WTC11 (cell line): ENCODE measurements around the gene FBXO21. TPM values are rescaled to one million over a fixed set of nuclear protein-coding genes. Genes with fewer than 3 reads are reported as not detected.

ENCODE experiments used
- ATAC-seq: fragments of 200-7000 bp; cut with Tn5 transposase; 2 replicates; pipeline ENCODE4 v1.10.0; 2021; ENCODE audit warnings: mild to moderate bottlenecking, moderate library complexity
- CTCF ChIA-PET: fragments of 300-600 bp; sonication (Branson Sonifier 250); formaldehyde crosslinking; loops from one replicate; lab custom pipeline; 2021; ENCODE audit warnings: antibody characterized with exemption; lab: Charles Lee
- POLR2A ChIA-PET: fragments of 350-600 bp; sonication (Branson Sonifier 250); formaldehyde crosslinking; loops from one replicate; lab custom pipeline; 2021; ENCODE audit warnings: antibody characterized with exemption; lab: Charles Lee
- DNase-seq: peaks from one replicate; pipeline ENCODE4 v3.0.0; 2021; ENCODE audit warnings: low spot score
- H3K27ac Mint-ChIP-seq: 2 replicates; pipeline ENCODE4 v1.8.0; 2021; ENCODE audit warnings: mixed read lengths
- H3K27me3 Mint-ChIP-seq: 2 replicates; pipeline ENCODE4 v1.8.0; 2021; ENCODE audit warnings: low read depth, mild to moderate bottlenecking, moderate library complexity, mixed read lengths
- H3K36me3 Mint-ChIP-seq: 2 replicates; pipeline ENCODE4 v1.8.0; 2021; ENCODE audit warnings: mixed read lengths
- H3K4me1 Mint-ChIP-seq: 2 replicates; pipeline ENCODE4 v1.8.0; 2022; ENCODE audit warnings: mixed read lengths
- H3K4me3 Mint-ChIP-seq: 2 replicates; pipeline ENCODE4 v1.8.0; 2021; ENCODE audit warnings: mild to moderate bottlenecking, moderate library complexity, mixed read lengths
- H3K9me3 Mint-ChIP-seq: 2 replicates; pipeline ENCODE4 v1.8.0; 2021; ENCODE audit warnings: mixed read lengths
- CBFB ChIP-seq: sonication (generic); formaldehyde crosslinking; IDR thresholded peaks from 2 replicates; pipeline ENCODE4 v1.8.1; 2022; ENCODE audit warnings: mild to moderate bottlenecking, low read depth, missing genetic modification reagents
- CDX4 ChIP-seq: fragments of 250-450 bp; sonication (Bioruptor Pico); IDR thresholded peaks from 2 replicates; pipeline ENCODE4 v1.9.0; 2021; ENCODE audit warnings: moderate library complexity, mild to moderate bottlenecking, inconsistent platforms, borderline replicate concordance
- CREM ChIP-seq: sonication (generic); formaldehyde crosslinking; IDR thresholded peaks from 2 replicates; pipeline ENCODE4 v1.8.1; 2022; ENCODE audit warnings: mild to moderate bottlenecking, missing genetic modification reagents, moderate library complexity
- ELF4 ChIP-seq: sonication (generic); formaldehyde crosslinking; IDR thresholded peaks from 2 replicates; pipeline ENCODE4 v1.8.1; 2022; ENCODE audit warnings: low read depth, mild to moderate bottlenecking, moderate library complexity, missing genetic modification reagents
- EMX1 ChIP-seq: fragments of 250-450 bp; sonication (Bioruptor Pico); IDR thresholded peaks from 2 replicates; pipeline ENCODE4 v1.8.0; 2021; ENCODE audit warnings: mild to moderate bottlenecking
- ETV6 ChIP-seq: sonication (generic); formaldehyde crosslinking; IDR thresholded peaks from 2 replicates; pipeline ENCODE4 v1.8.1; 2022; ENCODE audit warnings: mild to moderate bottlenecking, missing genetic modification reagents
- FOXP1 ChIP-seq: sonication (generic); formaldehyde crosslinking; IDR thresholded peaks from 2 replicates; pipeline ENCODE4 v1.8.0; 2022; ENCODE audit warnings: missing genetic modification reagents, mild to moderate bottlenecking, moderate library complexity, borderline replicate concordance
- GTF2I ChIP-seq: fragments of 250-450 bp; sonication (Bioruptor Pico); conservative IDR thresholded peaks from 2 replicates; pipeline ENCODE4 v1.4.0; 2021; ENCODE audit warnings: mild to moderate bottlenecking
- KAT7 ChIP-seq: sonication (generic); formaldehyde crosslinking; IDR thresholded peaks from 2 replicates; pipeline ENCODE4 v1.8.1; 2023; ENCODE audit warnings: missing genetic modification reagents, mild to moderate bottlenecking, borderline replicate concordance
- MLX ChIP-seq: sonication (generic); formaldehyde crosslinking; IDR thresholded peaks from 2 replicates; pipeline ENCODE4 v1.8.1; 2023; ENCODE audit warnings: mild to moderate bottlenecking, missing genetic modification reagents, moderate library complexity
- NFYB ChIP-seq: sonication (generic); formaldehyde crosslinking; conservative IDR thresholded peaks from 2 replicates; pipeline ENCODE4 v1.8.0; 2022; ENCODE audit warnings: low read depth, missing genetic modification reagents
- RELA ChIP-seq: sonication (generic); formaldehyde crosslinking; IDR thresholded peaks from 2 replicates; pipeline ENCODE4 v1.8.1; 2022; ENCODE audit warnings: missing genetic modification reagents, mild to moderate bottlenecking, borderline replicate concordance
- SMAD3 ChIP-seq: sonication (generic); formaldehyde crosslinking; IDR thresholded peaks from 2 replicates; pipeline ENCODE4 v1.8.0; 2022; ENCODE audit warnings: missing genetic modification reagents, mild to moderate bottlenecking, borderline replicate concordance
- USF1 ChIP-seq: sonication (generic); formaldehyde crosslinking; IDR thresholded peaks from 2 replicates; pipeline ENCODE4 v1.8.0; 2022; ENCODE audit warnings: mild to moderate bottlenecking, missing genetic modification reagents
- ZBTB21 ChIP-seq: sonication (generic); formaldehyde crosslinking; IDR thresholded peaks from 2 replicates; pipeline ENCODE4 v1.8.1; 2023; ENCODE audit warnings: mild to moderate bottlenecking, missing genetic modification reagents, borderline replicate concordance
- ZNF121 ChIP-seq: sonication (generic); formaldehyde crosslinking; IDR thresholded peaks from 2 replicates; pipeline ENCODE4 v1.8.0; 2023; ENCODE audit warnings: missing genetic modification reagents
- ZNF138 ChIP-seq: sonication (generic); formaldehyde crosslinking; conservative IDR thresholded peaks from 2 replicates; pipeline ENCODE4 v1.8.1; 2022; ENCODE audit warnings: mild to moderate bottlenecking, moderate library complexity, missing genetic modification reagents
- ZNF263 ChIP-seq: sonication (generic); formaldehyde crosslinking; IDR thresholded peaks from 2 replicates; pipeline ENCODE4 v1.8.1; 2022; ENCODE audit warnings: low read depth, mild to moderate bottlenecking, moderate library complexity, missing genetic modification reagents
- ZNF317 ChIP-seq: sonication (generic); formaldehyde crosslinking; IDR thresholded peaks from 2 replicates; pipeline ENCODE4 v1.8.1; 2023; ENCODE audit warnings: low read depth, mild to moderate bottlenecking, moderate library complexity, missing genetic modification reagents, borderline replicate concordance
- total RNA-seq: library from RNA; stranded (reverse); gene quantifications from 3 replicates; pipeline ENCODE4 v1.2.3, GENCODE V29; 2021
- TF ChIP-seq, protein P1 (sequence below): sonication (generic); formaldehyde crosslinking; IDR thresholded peaks from 2 replicates; pipeline ENCODE4 v1.8.1; 2022; ENCODE audit warnings: mild to moderate bottlenecking, moderate library complexity, missing genetic modification reagents
- TF ChIP-seq, protein P2 (sequence below): fragments of 250-450 bp; sonication (Bioruptor Pico); conservative IDR thresholded peaks from 2 replicates; pipeline ENCODE4 v1.9.0; 2021; ENCODE audit warnings: mild to moderate bottlenecking
- TF ChIP-seq, protein P3 (sequence below): sonication (generic); formaldehyde crosslinking; IDR thresholded peaks from 2 replicates; pipeline ENCODE4 v1.8.0; 2023; ENCODE audit warnings: missing genetic modification reagents
- TF ChIP-seq, protein P4 (sequence below): sonication (generic); formaldehyde crosslinking; conservative IDR thresholded peaks from 2 replicates; pipeline ENCODE4 v1.8.1; 2022; ENCODE audit warnings: mild to moderate bottlenecking, missing genetic modification reagents
- TF ChIP-seq, protein P5 (sequence below): sonication (generic); formaldehyde crosslinking; IDR thresholded peaks from 2 replicates; pipeline ENCODE4 v1.8.1; 2023; ENCODE audit warnings: mild to moderate bottlenecking, missing genetic modification reagents, borderline replicate concordance

FBXO21 gene
- total RNA-seq, 1 experiment from 2014 or later: 60.3 TPM

GRCh38 chr12:117172168-117172567 lies 18.1 kb downstream of the FBXO21 start:
- Mint-ChIP-seq H3K27ac (no peak overlapping the region), H3K36me3 (peaks cover 84% of the 10 kb centered on the region), H3K4me1 (no peaks in the 10 kb centered on the region), H3K9me3 (no peaks in the 10 kb centered on the region), H3K4me3 (no peak overlapping the region), H3K27me3 (no peaks in the 10 kb centered on the region)
- ChIA-PET CTCF (interaction anchor here (0.9 kb wide), 1 partner anchor 22 kb away, joined by 3 read pairs; no protein-coding TSS in a partner anchor), POLR2A (no interaction called here)
- TF ChIP-seq, protein P1, sequence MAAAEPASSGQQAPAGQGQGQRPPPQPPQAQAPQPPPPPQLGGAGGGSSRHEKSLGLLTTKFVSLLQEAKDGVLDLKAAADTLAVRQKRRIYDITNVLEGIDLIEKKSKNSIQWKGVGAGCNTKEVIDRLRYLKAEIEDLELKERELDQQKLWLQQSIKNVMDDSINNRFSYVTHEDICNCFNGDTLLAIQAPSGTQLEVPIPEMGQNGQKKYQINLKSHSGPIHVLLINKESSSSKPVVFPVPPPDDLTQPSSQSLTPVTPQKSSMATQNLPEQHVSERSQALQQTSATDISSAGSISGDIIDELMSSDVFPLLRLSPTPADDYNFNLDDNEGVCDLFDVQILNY (CRISPR knock-in tag): no peak
- no peak for TF ChIP-seq CDX4 (CRISPR knock-in tag)
- TF ChIP-seq GTF2I (CRISPR knock-in tag): no peak
- TF ChIP-seq CBFB (CRISPR knock-in tag): no peak
- no peak for TF ChIP-seq ZNF263
- TF ChIP-seq, protein P2, sequence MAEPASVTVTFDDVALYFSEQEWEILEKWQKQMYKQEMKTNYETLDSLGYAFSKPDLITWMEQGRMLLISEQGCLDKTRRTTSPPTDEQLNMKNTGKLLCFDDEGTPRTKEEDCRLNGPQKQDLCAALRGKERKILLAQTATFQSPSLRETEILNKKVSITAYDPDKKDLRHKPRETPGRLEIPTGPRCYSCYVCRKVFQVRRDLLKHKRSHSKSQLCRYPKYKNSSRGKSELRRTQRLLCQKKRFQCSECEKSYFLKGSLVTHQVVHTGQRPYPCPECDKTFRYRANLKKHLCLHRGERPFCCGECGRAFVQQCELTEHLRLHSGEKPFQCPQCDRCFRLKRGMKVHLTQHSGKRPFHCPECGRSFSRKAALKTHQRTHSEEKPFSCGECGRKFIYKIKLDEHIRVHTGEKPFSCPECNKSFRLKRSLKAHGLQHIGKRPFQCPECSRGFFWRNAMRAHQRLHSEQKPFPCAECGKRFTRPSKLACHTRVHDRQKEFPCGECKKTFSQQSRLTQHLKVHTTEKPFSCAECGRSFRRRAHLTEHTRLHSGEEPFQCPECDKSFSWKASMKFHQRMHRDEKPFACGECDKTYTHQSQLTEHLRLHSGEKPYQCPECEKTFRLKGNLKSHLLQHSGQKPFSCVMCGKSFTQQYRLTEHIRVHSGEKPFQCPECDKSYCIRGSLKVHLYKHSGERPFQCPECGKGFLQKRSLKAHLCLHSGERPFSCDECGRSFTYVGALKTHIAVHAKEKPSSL (CRISPR knock-in tag): no peak
- TF ChIP-seq RELA (CRISPR knock-in tag): no peak
- TF ChIP-seq ZNF317 (CRISPR knock-in tag): no peak
- TF ChIP-seq ZNF121 (CRISPR knock-in tag): no peak
- TF ChIP-seq KAT7: no peak
- TF ChIP-seq ZNF138 (CRISPR knock-in tag): no peak
- TF ChIP-seq, protein P3, sequence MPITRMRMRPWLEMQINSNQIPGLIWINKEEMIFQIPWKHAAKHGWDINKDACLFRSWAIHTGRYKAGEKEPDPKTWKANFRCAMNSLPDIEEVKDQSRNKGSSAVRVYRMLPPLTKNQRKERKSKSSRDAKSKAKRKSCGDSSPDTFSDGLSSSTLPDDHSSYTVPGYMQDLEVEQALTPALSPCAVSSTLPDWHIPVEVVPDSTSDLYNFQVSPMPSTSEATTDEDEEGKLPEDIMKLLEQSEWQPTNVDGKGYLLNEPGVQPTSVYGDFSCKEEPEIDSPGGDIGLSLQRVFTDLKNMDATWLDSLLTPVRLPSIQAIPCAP (CRISPR knock-in tag): no peak
- TF ChIP-seq, protein P4, sequence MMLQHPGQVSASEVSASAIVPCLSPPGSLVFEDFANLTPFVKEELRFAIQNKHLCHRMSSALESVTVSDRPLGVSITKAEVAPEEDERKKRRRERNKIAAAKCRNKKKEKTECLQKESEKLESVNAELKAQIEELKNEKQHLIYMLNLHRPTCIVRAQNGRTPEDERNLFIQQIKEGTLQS: no peak
- TF ChIP-seq CREM: no peak
- no peak for TF ChIP-seq NFYB (CRISPR knock-in tag)
- TF ChIP-seq USF1 (CRISPR knock-in tag): no peak
- TF ChIP-seq EMX1: no peak
- no peak for TF ChIP-seq ETV6 (CRISPR knock-in tag)
- ATAC-seq (no peak), DNase-seq (no peak)

DNA sequence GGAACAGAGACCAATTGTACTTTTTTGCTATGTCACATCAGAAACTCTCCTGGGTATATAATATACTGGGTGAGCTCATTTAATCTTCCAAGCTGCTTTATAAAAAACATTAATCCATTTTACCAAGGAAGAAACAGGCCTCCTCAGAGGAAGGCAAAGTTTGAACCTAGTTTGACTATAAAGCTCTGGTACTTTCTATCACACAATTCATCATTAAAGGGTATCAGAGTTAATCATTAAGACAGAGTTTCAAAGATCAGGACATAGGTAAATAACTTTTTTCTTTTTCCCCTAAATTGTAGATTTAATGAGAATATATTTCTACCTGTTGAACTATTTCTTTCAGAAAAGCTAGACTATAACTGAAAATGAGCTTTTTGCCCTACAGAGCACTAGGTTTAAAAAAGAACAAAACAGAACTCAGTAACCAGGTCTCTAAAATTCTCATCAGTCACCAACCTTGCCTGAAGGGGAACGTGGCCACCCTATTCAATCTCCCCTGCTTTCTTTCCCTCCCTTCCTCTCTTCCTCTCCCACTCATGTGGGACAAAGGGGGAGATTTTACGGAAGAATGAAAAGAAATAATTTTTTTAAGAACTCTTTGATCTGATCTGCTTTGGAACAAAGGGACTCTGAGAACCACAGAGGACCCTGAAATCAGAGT lies 18.6 kb downstream of the FBXO21 start:
- Mint-ChIP-seq H3K27me3 (no peaks in the 10 kb centered on the region), H3K27ac (no peak overlapping the region), H3K36me3 (peaks cover 86% of the 10 kb centered on the region), H3K9me3 (no peaks in the 10 kb centered on the region), H3K4me1 (no peaks in the 10 kb centered on the region), H3K4me3 (no peak overlapping the region)
- DNase-seq (no peak), ATAC-seq (no peak)
- ChIA-PET POLR2A (no interaction called here), CTCF (interaction anchor here (0.9 kb wide), 1 partner anchor 21 kb away, joined by 3 read pairs; no protein-coding TSS in a partner anchor)
- TF ChIP-seq ZBTB21 (CRISPR knock-in tag) (no peak), FOXP1 (CRISPR knock-in tag) (no peak), SMAD3 (CRISPR knock-in tag) (no peak), MLX (CRISPR knock-in tag) (no peak), ELF4 (CRISPR knock-in tag) (no peak), NFYB (CRISPR knock-in tag) (no peak)
- TF ChIP-seq, protein P5, sequence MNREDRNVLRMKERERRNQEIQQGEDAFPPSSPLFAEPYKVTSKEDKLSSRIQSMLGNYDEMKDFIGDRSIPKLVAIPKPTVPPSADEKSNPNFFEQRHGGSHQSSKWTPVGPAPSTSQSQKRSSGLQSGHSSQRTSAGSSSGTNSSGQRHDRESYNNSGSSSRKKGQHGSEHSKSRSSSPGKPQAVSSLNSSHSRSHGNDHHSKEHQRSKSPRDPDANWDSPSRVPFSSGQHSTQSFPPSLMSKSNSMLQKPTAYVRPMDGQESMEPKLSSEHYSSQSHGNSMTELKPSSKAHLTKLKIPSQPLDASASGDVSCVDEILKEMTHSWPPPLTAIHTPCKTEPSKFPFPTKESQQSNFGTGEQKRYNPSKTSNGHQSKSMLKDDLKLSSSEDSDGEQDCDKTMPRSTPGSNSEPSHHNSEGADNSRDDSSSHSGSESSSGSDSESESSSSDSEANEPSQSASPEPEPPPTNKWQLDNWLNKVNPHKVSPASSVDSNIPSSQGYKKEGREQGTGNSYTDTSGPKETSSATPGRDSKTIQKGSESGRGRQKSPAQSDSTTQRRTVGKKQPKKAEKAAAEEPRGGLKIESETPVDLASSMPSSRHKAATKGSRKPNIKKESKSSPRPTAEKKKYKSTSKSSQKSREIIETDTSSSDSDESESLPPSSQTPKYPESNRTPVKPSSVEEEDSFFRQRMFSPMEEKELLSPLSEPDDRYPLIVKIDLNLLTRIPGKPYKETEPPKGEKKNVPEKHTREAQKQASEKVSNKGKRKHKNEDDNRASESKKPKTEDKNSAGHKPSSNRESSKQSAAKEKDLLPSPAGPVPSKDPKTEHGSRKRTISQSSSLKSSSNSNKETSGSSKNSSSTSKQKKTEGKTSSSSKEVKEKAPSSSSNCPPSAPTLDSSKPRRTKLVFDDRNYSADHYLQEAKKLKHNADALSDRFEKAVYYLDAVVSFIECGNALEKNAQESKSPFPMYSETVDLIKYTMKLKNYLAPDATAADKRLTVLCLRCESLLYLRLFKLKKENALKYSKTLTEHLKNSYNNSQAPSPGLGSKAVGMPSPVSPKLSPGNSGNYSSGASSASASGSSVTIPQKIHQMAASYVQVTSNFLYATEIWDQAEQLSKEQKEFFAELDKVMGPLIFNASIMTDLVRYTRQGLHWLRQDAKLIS (CRISPR knock-in tag): no peak
